Upper lobe of left lung (tissue), 6 donors: ENCODE results near the gene GMCL2. TPM values are rescaled to one million over a fixed set of nuclear protein-coding genes. Genes with fewer than 3 reads are reported as not detected.

ENCODE experiments used
- ATAC-seq, 2 donors: fragments of 200-7000 bp; cut with Tn5 transposase; one replicate each; pipeline ENCODE4 v1.9.1; 2022; ENCODE audit warnings: mild to moderate bottlenecking in 2 of 2, moderate library complexity in 2 of 2; ENCODE audit not compliant: low FRiP score in 2 of 2
- DNase-seq, 2 donors: peaks; one replicate each; pipeline ENCODE4 v3.0.0-alpha.2; 2019 to 2020
- H3K27ac ChIP-seq, 4 donors: fragments of 200-600 bp; sonication (generic); one replicate each; pipeline ENCODE4 v1.5.1; 2016 to 2019
- H3K27me3 ChIP-seq, 4 donors: fragments of 200-600 bp; sonication (generic); one replicate each; pipeline ENCODE4 v1.5.1; 2017 to 2019
- H3K36me3 ChIP-seq, 4 donors: fragments of 200-600 bp; sonication (generic); one replicate each; pipeline ENCODE4 v1.5.1; 2016 to 2019
- H3K4me1 ChIP-seq, 4 donors: fragments of 200-600 bp; sonication (generic); one replicate each; pipeline ENCODE4 v1.5.1; 2018 to 2019
- H3K4me3 ChIP-seq, 4 donors: fragments of 200-600 bp; sonication (generic); one replicate each; pipeline ENCODE4 v1.5.1; 2017 to 2019; ENCODE audit warnings: mild to moderate bottlenecking in 2 of 4, moderate library complexity in 1 of 4
- H3K9me3 ChIP-seq, 4 donors: fragments of 200-600 bp; sonication (generic); one replicate each; pipeline ENCODE4 v1.5.1; 2018 to 2019
- CTCF ChIP-seq, 6 experiments: fragments of 450-650 bp in 4 of 6; fragments of 200-600 bp in 2 of 6; sonication (generic) in 2 of 6; IDR thresholded peaks; one replicate each; pipeline ENCODE4 v1.5.1; 2016 to 2019; ENCODE audit warnings: antibody characterized with exemption in 6 of 6
- EP300 ChIP-seq, 4 donors: sonication (generic); formaldehyde crosslinking; IDR thresholded peaks; one replicate each; pipeline ENCODE4 v1.5.1; 2017; ENCODE audit warnings: antibody characterized with exemption in 4 of 4, control low read depth in 2 of 4
- POLR2A ChIP-seq, 4 donors: fragments of 450-650 bp; IDR thresholded peaks; one replicate each; pipeline ENCODE4 v1.5.1; 2016 to 2017; ENCODE audit warnings: antibody characterized with exemption in 4 of 4, mild to moderate bottlenecking in 2 of 4
- POLR2AphosphoS5 ChIP-seq, 2 donors: sonication (generic); formaldehyde crosslinking; IDR thresholded peaks; one replicate each; pipeline ENCODE4 v1.5.1; 2017; ENCODE audit warnings: antibody characterized with exemption in 2 of 2
- WGBS, 2 donors: methylation state at CpG; one replicate each; pipeline ENCODE4 v1.1.5; 2017 to 2018; 5-methylcytosine and 5-hydroxymethylcytosine counted together
- total RNA-seq, 6 donors: library from RNA; depleted of rRNA in 4 of 6; stranded (reverse); fragments of >200 nt in 4 of 6; gene quantifications; one replicate each; pipeline versions ENCODE4 v1.1.0 to v1.2.1, GENCODE V29; 2016 to 2021
- donor health status: DM: no; HTN: no; CAD: no; lungs with moderate emphysema.
- donor health status: DM: no; HTN: yes; CAD: no; lungs with severe emphysema.

Gene GMCL2
- total RNA-seq, 6 donors from 2014 or later: not detected

- DNase-seq (no peak), ATAC-seq (no peak)
- no peaks in the 10 kb centered on the region for H3K9me3 ChIP-seq
- H3K4me1 ChIP-seq: no peaks in the 10 kb centered on the region
- no peak overlapping the region for H3K4me3 ChIP-seq
- no peak overlapping the region for H3K27ac ChIP-seq
- 43 to 55% methylated on average over 7 to 9 of the region's 9 CpGs for WGBS, 2 donors
- no peaks in the 10 kb centered on the region for H3K27me3 ChIP-seq
- no peaks in the 10 kb centered on the region for H3K36me3 ChIP-seq
- no peak for TF ChIP-seq POLR2AphosphoS5 (IDR thresholded peaks at IDR 0.05)
- TF ChIP-seq POLR2A (IDR thresholded peaks at IDR 0.05): no peak
- no peak for TF ChIP-seq CTCF (IDR thresholded peaks at IDR 0.05)
- TF ChIP-seq EP300 (IDR thresholded peaks at IDR 0.05): no peak
Measured at GRCh38 chr5:178180141-178180863, 6.9 kb downstream of the GMCL2 start.

- no peak for ATAC-seq
- no peaks in the 10 kb centered on the region for H3K9me3 ChIP-seq
- no peaks in the 10 kb centered on the region for H3K36me3 ChIP-seq
- no peak overlapping the region for H3K27ac ChIP-seq
- H3K4me3 ChIP-seq: no peak overlapping the region
- DNase-seq: no peak
- H3K27me3 ChIP-seq: no peaks in the 10 kb centered on the region
- WGBS, 2 donors: 90 to 92% methylated on average over 7 to 8 of the region's 8 CpGs
- TF ChIP-seq POLR2A (IDR thresholded peaks at IDR 0.05) (no peak), EP300 (IDR thresholded peaks at IDR 0.05) (no peak), POLR2AphosphoS5 (IDR thresholded peaks at IDR 0.05) (no peak), CTCF (IDR thresholded peaks at IDR 0.05) (no peak)
- no peaks in the 10 kb centered on the region for H3K4me1 ChIP-seq
Measured at GRCh38 chr5:178177569-178177968, 9.6 kb downstream of the GMCL2 start.

GRCh38 chr5:178176791-178177190 is 10.4 kb downstream of the GMCL2 start:
- Histone ChIP-seq H3K9me3 (no peaks in the 10 kb centered on the region), H3K4me1 (no peaks in the 10 kb centered on the region), H3K4me3 (no peak overlapping the region), H3K36me3 (no peaks in the 10 kb centered on the region), H3K27me3 (no peaks in the 10 kb centered on the region), H3K27ac (no peak overlapping the region)
- ATAC-seq (no peak), DNase-seq (no peak)
- 63 to 69% methylated on average over 6 of the region's 6 CpGs for WGBS, 2 donors
- TF ChIP-seq EP300 (IDR thresholded peaks at IDR 0.05) (no peak), POLR2A (IDR thresholded peaks at IDR 0.05) (no peak), CTCF (IDR thresholded peaks at IDR 0.05) (no peak), POLR2AphosphoS5 (IDR thresholded peaks at IDR 0.05) (no peak)

DNA sequence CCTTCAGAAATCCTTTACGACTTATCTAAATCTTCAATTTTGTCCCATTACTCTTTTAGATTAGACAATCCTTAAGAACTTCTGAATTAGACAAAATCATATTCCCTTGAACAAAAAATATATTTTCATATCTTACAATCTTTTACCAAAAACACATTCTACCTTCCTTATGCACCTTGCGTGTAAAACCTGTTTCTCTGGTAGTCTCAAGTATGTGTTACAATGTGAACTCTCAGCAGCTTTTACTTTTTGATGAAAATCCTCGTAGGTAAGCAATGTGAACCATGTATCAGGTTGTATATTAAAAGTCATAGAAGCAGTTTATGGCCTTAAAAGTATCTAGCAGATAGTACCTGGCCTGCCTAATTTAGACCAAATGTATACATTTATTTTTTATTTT is 12.7 kb downstream of the GMCL2 start:
- TF ChIP-seq EP300 (IDR thresholded peaks at IDR 0.05): no peak
- TF ChIP-seq POLR2AphosphoS5 (IDR thresholded peaks at IDR 0.05): no peak
- no peak for TF ChIP-seq POLR2A (IDR thresholded peaks at IDR 0.05)
- no peak for TF ChIP-seq CTCF (IDR thresholded peaks at IDR 0.05)
- Histone ChIP-seq H3K27me3 (no peaks in the 10 kb centered on the region), H3K9me3 (no peaks in the 10 kb centered on the region), H3K4me1 (no peaks in the 10 kb centered on the region), H3K27ac (no peak overlapping the region), H3K4me3 (no peak overlapping the region), H3K36me3 (no peaks in the 10 kb centered on the region)
- WGBS, 2 donors: 84 to 88% methylated on average over 3 of the region's 3 CpGs
- DNase-seq (no peak), ATAC-seq (no peak)

- Histone ChIP-seq H3K36me3 (no peaks in the 10 kb centered on the region), H3K27me3 (no peaks in the 10 kb centered on the region), H3K4me3 (no peak overlapping the region), H3K9me3 (no peaks in the 10 kb centered on the region), H3K4me1 (no peaks in the 10 kb centered on the region), H3K27ac (no peak overlapping the region)
- DNase-seq (no peak), ATAC-seq (no peak)
- WGBS, 2 donors: 83 to 88% methylated on average over 2 of the region's 2 CpGs
- TF ChIP-seq POLR2A (IDR thresholded peaks at IDR 0.05) (no peak), EP300 (IDR thresholded peaks at IDR 0.05) (no peak), POLR2AphosphoS5 (IDR thresholded peaks at IDR 0.05) (no peak), CTCF (IDR thresholded peaks at IDR 0.05) (no peak)
Measured at GRCh38 chr5:178170455-178170854, 16.7 kb downstream of the GMCL2 start.
